GM18909 (cell line): ENCODE data around the gene PNO1.
"Not testable (repeated sequence)": the region's sequence is repeated elsewhere in the genome, so short reads cannot be mapped to it uniquely, and the experiment has no call there.

Source experiments
- ATAC-seq: cut with Tn5 transposase; IDR thresholded peaks from one replicate; pipeline ENCODE4 v1.9.1; 2021; ENCODE audit warnings: mild to moderate bottlenecking; ENCODE audit not compliant: unreplicated experiment, poor library complexity

Gene PNO1

DNA sequence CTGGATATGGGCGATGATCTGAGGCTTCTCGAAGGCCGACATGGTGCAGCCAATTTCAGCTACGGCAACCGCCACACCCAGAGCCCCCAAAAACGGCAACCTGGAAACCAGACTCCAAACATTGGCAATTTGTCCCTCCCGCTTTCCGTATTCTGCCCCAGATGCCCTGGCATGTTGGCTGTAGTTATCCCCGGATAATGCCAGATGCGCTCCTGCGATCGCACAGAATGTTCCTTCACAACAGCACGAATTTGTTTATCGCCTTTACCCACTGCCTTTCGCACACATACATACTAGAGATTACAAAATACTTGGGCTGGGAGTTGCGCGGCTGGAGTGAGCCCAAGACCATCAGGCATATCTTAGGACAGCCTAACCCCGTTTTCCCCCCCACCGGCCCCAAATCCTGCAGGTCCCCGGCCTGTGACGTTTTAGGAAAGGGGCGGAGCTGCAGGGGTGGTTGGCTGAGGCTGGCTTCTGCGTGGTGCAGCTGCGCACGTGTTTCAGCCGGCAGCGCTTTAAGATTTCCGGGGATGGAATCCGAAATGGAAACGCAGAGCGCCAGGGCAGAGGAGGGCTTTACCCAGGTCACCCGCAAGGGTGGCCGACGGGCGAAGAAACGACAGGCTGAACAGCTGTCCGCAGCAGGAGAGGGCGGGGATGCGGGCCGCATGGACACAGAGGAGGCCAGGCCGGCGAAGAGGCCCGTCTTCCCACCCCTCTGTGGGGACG, at the start of gene PNO1:
TSS of gene PNO1 (plus strand) at position 487 of the 732 bp plus-strand sequence. CDS start at position 534, 47 bp downstream.
- ATAC-seq: peak; percentile 91

DNA sequence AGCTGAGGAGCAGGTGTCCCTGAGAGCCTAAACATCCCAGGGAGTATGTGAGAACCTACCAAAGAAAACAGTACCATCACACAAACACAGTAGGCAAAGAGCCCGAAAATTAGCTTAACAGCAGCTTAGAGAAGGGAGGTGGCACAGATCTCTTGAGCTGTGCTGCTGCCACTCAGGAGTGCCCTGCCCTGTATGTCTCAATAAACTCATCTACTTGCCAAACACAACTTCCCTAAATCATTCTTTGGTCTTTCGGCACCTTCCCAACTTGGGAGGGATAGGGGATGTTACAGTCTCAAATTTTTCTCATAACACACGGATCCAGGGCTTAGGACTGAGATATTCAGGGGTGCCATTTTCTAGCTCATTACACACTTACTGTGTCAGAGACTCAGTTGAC, 49.6 kb upstream of the PNO1 start:
- no peak for ATAC-seq

DNA sequence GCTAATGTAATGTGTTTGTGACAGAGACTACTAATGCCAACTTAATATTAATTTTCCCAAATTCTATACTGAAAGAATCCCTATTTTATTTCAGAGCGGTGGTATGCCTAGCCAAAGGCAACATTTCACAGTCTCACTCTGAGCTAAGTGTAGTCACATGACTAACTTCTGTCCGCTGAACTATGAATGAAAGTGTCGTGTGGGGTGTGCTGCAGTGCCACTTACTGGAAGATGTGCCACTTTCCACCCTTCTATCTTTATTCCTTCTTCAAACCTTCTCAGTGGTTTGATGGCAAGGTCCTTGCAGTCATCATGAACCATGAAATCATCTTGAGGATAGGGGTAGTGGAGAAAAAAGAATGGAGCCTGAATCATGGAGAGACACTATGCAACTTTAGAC, 47.6 kb upstream of the PNO1 start:
- peak; percentile 53 for ATAC-seq

DNA sequence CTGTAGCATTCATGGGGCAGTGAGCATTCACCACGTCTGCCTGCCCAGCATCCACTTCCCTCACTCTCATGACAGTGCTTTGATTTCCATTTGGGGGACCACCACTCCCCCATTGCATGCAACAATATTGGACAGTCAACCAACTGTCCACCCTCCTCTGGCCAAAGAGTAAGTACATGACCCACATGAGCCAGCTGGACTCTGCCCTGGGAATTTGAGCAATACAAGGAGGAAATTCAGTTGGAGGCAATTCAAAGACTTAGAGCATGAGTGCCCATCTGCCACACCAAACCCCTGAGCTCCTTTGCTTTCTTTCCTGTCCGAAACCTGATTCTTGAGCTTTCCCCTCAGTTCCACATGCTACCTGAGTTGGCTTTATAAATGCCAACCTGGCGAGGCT, 41.7 kb upstream of the PNO1 start:
- ATAC-seq: no peak

DNA sequence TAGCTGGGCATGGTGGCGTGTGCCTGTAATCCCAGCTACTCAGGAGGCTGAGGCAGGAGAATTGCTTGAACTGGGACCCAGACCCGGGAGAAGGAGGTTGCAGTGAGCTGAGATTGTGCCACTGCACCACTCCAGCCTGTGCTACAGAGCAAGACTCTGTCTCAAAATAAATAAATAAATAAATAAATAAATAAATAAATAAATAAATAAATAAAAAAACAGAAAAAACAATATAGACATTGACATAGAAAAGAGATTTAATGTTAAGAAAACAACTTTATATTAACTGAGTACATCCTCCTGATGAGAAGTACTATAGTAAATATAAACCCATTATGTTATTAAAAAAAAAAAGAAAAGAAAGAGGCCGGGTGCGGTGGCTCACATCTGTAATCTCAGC, 39.8 kb upstream of the PNO1 start:
- ATAC-seq: not testable (repeated sequence)

DNA sequence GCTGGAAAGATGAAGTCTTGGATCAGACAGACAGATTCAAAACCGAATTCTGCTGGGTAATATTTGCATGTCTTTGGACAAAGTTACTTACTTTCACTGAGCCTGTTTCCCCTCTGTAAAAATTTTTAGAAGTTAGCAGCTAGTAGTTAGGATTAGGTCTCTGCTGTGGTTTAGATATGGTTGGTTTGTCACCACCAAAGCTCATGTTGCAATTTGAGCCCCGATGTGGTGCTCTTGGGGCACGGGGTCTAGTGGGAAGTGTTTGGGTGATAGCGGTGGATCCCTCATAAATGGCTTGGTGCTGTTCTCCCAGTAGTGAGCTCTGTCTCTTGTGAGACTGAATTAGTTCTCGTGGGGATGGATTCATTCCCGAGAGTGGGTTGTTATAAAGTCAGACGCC, 38.9 kb upstream of the PNO1 start:
- no peak for ATAC-seq

DNA sequence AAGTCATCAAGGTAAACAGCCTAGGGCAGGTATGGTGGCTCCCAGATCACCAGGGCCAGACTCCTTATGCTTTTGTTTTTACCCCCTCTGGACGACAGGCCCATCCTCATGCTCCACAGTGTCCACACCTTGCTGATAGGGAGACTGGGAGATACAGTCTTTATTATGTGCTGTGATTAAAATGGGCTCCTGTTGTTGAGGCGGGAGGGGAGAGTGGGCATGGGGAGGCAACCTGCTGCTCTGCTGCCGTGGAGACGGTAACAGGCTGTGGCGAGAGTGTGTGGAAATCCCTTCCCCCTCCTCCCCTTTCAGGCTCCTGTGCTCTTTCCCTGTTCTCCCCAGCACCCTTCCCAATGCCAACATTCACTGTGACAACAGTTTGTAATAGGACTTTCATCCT, 38.2 kb upstream of the PNO1 start:
- ATAC-seq: no peak

DNA sequence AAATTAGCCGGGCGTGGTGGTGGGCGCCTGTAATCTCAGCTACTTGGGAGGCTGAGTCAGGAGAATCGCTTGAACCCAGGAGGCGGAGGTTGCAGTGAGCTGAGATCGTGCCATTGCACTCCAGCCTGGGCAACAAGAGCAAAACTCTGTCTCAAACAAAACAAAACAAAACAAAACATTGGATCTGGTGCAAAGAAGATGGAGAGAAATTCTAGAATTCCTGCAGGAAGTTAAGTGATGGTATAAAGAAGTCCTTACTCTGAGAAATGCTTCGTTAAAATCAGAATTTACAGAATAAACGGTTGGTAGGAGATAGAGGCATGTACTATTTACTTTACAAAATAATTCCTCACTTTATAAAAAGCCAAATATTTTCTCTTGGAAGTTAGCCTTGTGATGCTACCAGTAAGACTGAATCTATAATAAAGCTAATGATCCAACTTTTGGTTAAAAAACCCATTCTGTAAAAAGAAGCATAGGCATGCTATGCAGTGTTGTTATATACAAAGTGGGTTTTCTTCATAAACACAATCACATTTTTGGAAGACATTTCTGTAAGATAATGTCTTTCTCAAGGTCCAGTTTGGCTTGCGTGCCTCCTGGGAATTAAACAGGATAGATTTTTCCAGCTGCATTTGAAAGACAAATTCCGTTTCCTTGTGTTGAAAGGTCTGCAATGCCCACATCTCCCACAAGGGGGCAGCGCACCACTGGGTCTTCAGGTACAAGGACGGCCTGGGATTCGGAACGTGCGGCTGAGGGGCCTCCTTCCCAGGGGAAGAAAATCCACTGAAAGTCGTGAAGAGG, 35.6 kb upstream of the PNO1 start:
- no peak for ATAC-seq

DNA sequence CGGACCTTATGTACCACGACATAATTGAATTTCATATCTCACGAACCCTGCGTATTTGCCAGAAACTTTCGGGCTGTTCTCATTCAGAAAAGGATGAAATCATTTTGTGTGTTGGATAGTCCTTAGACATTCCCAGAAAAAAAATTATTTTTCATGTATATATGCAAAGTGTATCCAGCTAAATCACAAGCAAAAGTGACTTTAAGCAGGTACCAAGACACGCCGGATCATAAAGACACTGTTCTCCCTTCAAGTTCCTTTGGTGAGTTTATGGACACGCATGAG, 35.1 kb upstream of the PNO1 start:
- no peak for ATAC-seq

DNA sequence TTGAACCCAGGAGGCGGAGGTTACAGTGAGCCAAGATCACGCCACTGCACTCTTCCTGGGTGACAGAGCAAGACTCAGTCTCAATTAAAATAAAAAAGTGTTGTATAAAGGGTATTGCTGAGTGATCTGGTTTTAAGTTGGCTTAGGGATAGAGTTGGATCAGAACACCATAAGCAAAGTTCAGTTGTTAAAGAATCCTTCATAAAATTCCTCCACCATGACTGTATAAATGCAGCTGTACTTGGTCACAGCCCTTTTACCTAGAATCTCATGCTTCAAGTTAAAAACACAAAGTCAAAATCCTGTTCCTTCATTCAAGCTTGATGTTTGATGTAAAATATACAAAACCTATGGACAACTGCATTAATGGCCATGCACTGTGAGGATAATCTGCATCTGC, 33.4 kb upstream of the PNO1 start:
- no peak for ATAC-seq

DNA sequence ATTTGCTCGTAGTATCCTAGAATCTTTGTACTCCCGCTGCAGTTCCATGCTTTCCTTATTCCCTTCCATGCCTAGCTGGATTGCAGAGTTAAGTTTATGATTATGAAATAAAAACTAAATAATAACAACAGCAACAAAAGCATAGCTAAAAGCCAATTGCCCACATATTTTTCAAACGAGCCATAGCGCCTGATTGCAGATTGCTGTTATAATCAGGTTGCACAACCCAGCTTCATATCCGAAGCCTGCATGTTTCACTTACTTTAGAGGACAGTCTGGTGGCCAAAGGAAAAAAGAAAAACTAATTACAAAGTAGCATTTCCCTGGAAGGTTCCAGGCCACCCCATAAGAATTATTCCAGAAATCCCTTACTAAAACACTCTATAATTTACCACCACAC, 31.9 kb upstream of the PNO1 start:
- no peak for ATAC-seq

DNA sequence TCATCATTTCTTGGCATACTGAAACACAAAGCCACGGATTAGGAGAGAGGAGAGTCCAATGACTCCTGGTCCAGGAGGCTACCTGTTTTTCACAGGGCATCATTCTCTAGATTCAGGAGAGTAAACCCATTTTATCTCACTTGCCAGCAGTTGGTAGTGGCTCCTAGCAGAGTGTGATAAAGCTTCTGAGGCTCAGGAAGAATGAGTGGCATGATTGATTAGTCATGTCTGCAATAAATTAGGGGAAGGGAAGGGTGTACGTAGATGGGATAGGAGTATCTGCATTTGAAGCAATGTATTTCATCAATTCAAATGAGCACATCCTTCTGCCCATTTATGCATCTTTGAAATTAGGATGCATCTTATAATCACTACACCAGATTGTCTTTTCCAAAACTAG, 31.1 kb upstream of the PNO1 start:
- no peak for ATAC-seq

DNA sequence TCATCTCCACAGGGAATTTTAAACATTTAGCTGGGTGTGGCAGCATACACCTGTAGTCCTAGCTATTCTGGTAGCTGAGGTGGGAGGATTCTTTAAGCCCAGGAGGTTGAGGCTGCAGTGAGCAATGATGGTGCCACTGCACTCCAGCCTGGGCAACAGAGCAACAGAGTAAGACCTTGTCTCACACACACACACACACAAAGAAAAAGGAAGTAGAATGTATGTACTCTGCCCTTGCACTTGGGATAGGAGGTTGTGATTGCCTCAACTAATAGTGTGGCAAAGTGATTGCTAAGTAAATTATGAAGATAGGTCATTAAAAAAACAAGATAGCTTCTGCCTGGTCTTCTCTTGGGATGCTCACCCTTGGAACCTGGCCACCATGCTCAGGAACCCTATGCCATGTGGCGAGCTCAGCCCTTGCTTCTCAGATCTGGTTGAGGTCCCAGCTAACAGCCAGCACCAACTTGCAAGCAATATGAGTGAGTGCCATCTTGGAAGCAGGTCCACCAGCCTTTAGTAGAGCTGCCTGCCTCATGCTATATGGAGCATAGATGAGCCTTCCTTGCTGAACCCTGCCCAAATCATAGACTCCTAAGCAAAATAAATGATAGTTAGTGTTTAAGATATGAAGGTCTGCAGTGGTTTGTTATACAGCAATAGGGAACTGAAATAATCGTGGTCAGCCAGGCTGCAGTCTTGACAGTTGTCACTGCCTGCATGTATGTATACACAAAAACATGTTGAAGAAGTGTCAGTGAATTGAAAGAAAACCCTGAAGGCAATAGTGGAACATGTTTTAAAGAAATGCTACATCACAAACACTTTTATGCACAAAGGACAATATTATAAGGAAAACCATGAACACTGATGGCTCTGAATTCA, 30.1 kb upstream of the PNO1 start:
- peak; percentile 90 for ATAC-seq

DNA sequence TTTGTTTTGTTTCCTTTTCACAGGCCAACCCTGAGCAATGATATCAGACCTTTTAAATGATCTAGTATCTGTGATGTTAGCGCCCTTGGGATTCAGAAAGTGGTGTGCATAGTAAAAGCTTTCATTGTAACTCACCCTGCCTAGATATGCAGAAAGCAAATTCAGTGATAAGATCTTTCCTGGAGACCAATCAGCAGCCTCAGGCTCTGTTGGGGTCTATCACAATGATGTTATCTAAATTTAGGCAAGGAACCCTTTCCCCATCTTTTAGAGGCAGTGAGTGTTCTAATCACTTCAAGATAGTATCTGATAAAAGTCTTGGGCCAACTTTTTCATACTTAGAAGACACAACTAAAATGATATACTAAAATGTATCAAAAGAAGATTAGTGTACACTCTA, 23.6 kb upstream of the PNO1 start:
- ATAC-seq: no peak

DNA sequence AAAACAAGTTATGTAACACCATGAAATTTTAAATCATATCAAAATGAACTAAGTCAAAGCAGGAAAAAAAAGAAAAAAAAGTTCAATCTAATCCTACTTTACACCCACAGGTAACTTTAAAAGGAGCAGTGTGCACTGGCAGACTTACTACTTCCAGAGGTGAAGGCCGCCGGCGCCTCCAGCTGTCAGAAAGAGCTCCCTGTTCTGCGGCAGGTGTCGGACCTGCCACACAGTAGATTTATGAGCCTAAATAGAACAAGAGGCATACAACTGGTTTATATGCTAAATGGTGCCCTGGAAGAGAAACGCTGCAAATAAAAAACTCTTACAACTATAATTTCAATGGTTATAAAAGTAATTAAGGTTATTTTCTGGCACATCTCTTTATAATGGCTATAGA, 23.1 kb upstream of the PNO1 start:
- no peak for ATAC-seq

DNA sequence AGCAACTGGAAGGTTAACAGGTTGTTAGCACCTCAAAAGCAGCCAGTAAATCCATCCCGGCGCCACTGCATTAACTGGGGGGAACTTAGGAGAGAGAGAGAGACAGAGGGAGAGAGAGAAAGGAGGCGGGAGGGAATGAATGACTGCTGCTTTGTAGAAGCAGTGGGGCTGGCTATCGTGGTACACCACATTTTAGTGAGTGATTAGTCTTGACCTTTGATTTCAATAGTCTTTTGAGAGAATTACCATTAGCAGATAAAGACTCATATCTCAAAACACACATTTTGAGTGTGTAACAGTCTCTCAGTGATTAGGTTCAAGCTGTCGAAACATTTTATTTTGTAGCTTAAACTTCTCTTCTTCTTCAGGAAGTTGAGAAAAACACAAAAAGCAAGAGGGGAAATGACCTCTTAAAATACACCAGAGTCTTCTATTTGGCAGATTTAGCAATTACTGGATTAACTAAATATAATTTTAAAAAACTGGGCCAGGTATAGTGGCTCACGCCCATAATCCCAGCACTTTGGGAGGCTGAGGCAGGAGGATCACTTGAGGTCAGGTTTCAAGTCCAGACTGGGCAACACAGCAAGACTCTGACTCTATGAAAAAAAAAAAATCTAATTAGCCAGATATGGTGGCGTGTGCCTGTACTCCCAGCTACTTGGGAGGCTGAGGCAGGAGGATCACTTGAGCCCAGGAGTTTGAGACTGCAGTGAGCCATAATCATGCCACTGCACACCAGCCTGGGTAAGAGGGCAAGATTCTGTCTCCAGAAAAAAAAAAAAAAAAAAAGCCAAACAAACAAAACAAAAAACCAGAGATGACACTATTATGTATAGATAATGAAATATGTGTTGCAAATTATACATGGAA, 22.0 kb upstream of the PNO1 start:
- ATAC-seq: no peak

DNA sequence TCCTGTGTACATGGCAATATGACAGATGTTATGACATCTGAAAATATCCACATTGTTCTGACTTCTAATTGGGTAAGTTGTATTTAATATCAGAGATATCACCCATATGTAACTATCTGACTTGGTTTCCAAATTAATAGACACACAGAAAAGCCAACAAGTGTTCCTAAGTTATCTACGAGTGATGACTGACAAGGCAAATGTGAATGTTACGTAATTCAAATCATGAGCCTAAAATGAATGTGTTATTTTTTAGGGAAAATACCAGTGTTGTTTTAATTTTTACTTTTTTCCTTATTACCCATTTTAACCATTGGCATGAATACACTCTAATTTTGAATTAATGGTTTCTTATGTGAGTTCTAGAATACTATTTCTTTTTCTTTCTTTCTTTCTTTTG, 15.8 kb upstream of the PNO1 start:
- no peak for ATAC-seq

DNA sequence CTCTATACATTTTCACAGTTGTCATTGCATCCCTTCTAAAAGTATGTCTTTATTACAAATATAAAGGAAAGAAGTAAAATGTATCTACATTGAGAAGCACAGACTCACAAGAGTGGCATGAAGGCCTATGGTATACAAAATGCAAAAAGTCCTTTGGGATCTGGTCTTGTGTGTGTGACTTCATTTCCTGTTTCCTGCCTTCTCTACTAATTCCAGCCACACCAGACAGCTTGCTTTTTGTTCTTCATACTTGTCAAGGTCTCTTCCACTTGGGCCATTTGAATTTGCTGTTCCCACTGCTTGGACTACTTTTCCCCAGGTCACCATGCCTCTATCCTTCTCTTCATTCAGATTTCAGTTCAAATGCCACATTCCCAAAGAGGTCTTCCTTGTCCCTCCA, 6.7 kb upstream of the PNO1 start:
- ATAC-seq: no peak

DNA sequence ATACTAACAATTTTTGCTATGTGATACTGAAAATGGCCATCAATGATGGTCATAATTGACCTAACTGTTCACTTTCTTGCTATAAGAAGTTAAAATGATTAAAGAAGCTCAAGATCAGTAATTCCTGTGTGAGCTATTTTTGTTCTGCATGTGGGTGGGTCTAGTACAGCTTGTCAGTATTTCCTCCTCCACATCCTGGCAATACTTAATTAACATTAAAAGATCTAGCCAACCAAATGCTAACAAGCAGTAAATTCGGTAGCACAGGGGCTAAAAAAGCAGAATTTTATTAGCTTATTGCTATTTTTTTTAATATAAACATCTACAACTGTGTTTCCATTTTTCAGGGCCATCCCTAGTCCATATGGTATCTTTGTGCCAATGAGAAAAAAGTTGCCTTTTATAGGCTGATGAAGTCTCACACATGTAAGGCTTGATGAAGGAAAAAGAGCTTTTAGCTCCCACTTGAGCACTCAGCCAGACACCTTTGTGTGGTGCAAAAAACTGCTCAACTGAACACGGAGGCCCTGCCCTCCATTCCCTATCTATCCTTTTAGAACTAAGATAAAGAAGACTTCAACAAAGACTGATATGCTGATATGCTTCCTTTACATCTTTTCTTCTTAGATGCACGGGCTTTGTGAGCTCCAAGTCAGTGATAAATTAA, 4.9 kb upstream of the PNO1 start:
- ATAC-seq: no peak

DNA sequence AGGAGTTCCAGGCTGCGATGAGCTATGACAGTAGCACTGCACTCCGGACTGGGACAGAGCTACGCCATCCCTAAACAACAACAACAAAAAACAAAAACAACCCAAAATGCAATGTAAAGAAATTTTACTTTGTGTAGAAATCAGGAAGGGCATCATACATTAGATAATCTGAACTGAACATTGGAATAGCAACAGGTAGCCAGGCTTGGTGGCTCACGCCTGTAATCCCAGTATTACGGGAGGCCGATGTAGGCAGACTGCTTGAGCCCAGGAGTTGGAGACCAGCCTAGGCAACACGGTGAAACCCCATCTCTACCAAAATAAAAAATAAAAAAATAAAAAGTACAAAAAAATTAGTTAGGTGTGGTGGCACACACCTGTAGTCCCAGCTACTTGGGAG, 2.1 kb upstream of the PNO1 start:
- no peak for ATAC-seq
